Measurements from ENCODE around the gene CBFA2T3. TPM values are rescaled to one million over a fixed set of nuclear protein-coding genes. Genes with fewer than 3 reads are reported as not detected.

CBFA2T3 gene
- total RNA-seq, 1 donor from 2014 or later, result 2.4 TPM

- H3K9ac ChIP-seq (ENCODE audit: low read length), result no peak overlapping the region
- Mint-ChIP-seq H3K36me3 (ENCODE audit: low read depth, unreplicated experiment) (no peaks in the 10 kb centered on the region), H3K4me1 (ENCODE audit: low read depth, unreplicated experiment) (no peaks in the 10 kb centered on the region), H3K27me3 (ENCODE audit: low read depth, unreplicated experiment) (peaks cover 41% of the 10 kb centered on the region), H3K4me3 (ENCODE audit: unreplicated experiment) (no peak overlapping the region), H3K27ac (ENCODE audit: unreplicated experiment) (no peak overlapping the region), H3K9me3 (ENCODE audit: unreplicated experiment) (no peaks in the 10 kb centered on the region)
- H4K20me1 ChIP-seq (ENCODE audit: insufficient read depth, low read length), result no peaks in the 10 kb centered on the region
- H3K36me3 ChIP-seq (ENCODE audit: insufficient read depth, low read length), result no peaks in the 10 kb centered on the region
- no peak for DNase-seq (ENCODE audit: low read depth)
- no peak for TF ChIP-seq EZH2 (IDR thresholded peaks at IDR 0.05; ENCODE audit: insufficient read depth, low read length)
- H3K27me3 ChIP-seq (ENCODE audit: insufficient read depth, low read length), result peaks cover 4% of the 10 kb centered on the region
- H3K79me2 ChIP-seq (ENCODE audit: insufficient read depth, low read length), result no peaks in the 10 kb centered on the region
- H3K27ac ChIP-seq (ENCODE audit: low read depth, low read length), result no peak overlapping the region
- no peaks in the 10 kb centered on the region for H3K9me3 ChIP-seq (ENCODE audit: insufficient read depth, low read depth, low read length)
- no peak overlapping the region for H2AFZ ChIP-seq (ENCODE audit: low read depth, low read length)
- FAIRE-seq, result no peak
- H3K4me2 ChIP-seq (ENCODE audit: low read length), result no peak overlapping the region
- H3K4me1 ChIP-seq (ENCODE audit: insufficient read depth, low read length), result no peaks in the 10 kb centered on the region
- no peak overlapping the region for H3K4me3 ChIP-seq (ENCODE audit: insufficient read depth, low read depth, low read length)
Measured at GRCh38 chr16:88871730-88872416, 105.1 kb downstream of the CBFA2T3 start.

GRCh38 chr16:88871349-88871702 lies 105.7 kb downstream of the CBFA2T3 start:
- no peak overlapping the region for H3K4me2 ChIP-seq (ENCODE audit: low read length)
- H3K36me3 ChIP-seq (ENCODE audit: insufficient read depth, low read length), result no peaks in the 10 kb centered on the region
- H3K9me3 ChIP-seq (ENCODE audit: insufficient read depth, low read depth, low read length), result no peaks in the 10 kb centered on the region
- peaks cover 4% of the 10 kb centered on the region for H3K27me3 ChIP-seq (ENCODE audit: insufficient read depth, low read length)
- DNase-seq (ENCODE audit: low read depth) (no peak), FAIRE-seq (no peak)
- no peak overlapping the region for H3K27ac Mint-ChIP-seq (ENCODE audit: unreplicated experiment)
- no peaks in the 10 kb centered on the region for H3K4me1 Mint-ChIP-seq (ENCODE audit: low read depth, unreplicated experiment)
- peaks cover 39% of the 10 kb centered on the region for H3K27me3 Mint-ChIP-seq (ENCODE audit: low read depth, unreplicated experiment)
- H2AFZ ChIP-seq (ENCODE audit: low read depth, low read length), result no peak overlapping the region
- no peaks in the 10 kb centered on the region for H3K4me1 ChIP-seq (ENCODE audit: insufficient read depth, low read length)
- no peaks in the 10 kb centered on the region for H3K9me3 Mint-ChIP-seq (ENCODE audit: unreplicated experiment)
- TF ChIP-seq EZH2 (IDR thresholded peaks at IDR 0.05; ENCODE audit: insufficient read depth, low read length), result no peak
- no peak for TF ChIP-seq CTCF (IDR thresholded peaks at IDR 0.05; ENCODE audit: insufficient read depth, low read depth, low read length)
- H3K79me2 ChIP-seq (ENCODE audit: insufficient read depth, low read length), result no peaks in the 10 kb centered on the region
- no peak overlapping the region for H3K4me3 ChIP-seq (ENCODE audit: insufficient read depth, low read depth, low read length)
- no peaks in the 10 kb centered on the region for H3K36me3 Mint-ChIP-seq (ENCODE audit: low read depth, unreplicated experiment)
- H4K20me1 ChIP-seq (ENCODE audit: insufficient read depth, low read length), result no peaks in the 10 kb centered on the region
- no peak overlapping the region for H3K4me3 Mint-ChIP-seq (ENCODE audit: unreplicated experiment)
- H3K27ac ChIP-seq (ENCODE audit: low read depth, low read length), result no peak overlapping the region
- H3K9ac ChIP-seq (ENCODE audit: low read length), result no peak overlapping the region

GRCh38 chr16:88870608-88871348 lies 106.2 kb downstream of the CBFA2T3 start:
- H3K4me3 Mint-ChIP-seq (ENCODE audit: unreplicated experiment), result no peak overlapping the region
- Histone ChIP-seq H3K4me1 (ENCODE audit: insufficient read depth, low read length) (no peaks in the 10 kb centered on the region), H3K9me3 (ENCODE audit: insufficient read depth, low read depth, low read length) (no peaks in the 10 kb centered on the region), H3K4me2 (ENCODE audit: low read length) (no peak overlapping the region), H2AFZ (ENCODE audit: low read depth, low read length) (no peak overlapping the region), H3K36me3 (ENCODE audit: insufficient read depth, low read length) (no peaks in the 10 kb centered on the region), H3K27me3 (ENCODE audit: insufficient read depth, low read length) (peaks cover 4% of the 10 kb centered on the region), H3K79me2 (ENCODE audit: insufficient read depth, low read length) (no peaks in the 10 kb centered on the region), H3K9ac (ENCODE audit: low read length) (no peak overlapping the region), H3K4me3 (ENCODE audit: insufficient read depth, low read depth, low read length) (no peak overlapping the region), H3K27ac (ENCODE audit: low read depth, low read length) (no peak overlapping the region), H4K20me1 (ENCODE audit: insufficient read depth, low read length) (no peaks in the 10 kb centered on the region)
- H3K36me3 Mint-ChIP-seq (ENCODE audit: low read depth, unreplicated experiment), result no peaks in the 10 kb centered on the region
- TF ChIP-seq CTCF (IDR thresholded peaks at IDR 0.05; ENCODE audit: insufficient read depth, low read depth, low read length), result no peak
- TF ChIP-seq EZH2 (IDR thresholded peaks at IDR 0.05; ENCODE audit: insufficient read depth, low read length), result peak; percentile 34
- no peak for DNase-seq (ENCODE audit: low read depth)
- no peaks in the 10 kb centered on the region for H3K4me1 Mint-ChIP-seq (ENCODE audit: low read depth, unreplicated experiment)
- H3K27ac Mint-ChIP-seq (ENCODE audit: unreplicated experiment), result no peak overlapping the region
- no peaks in the 10 kb centered on the region for H3K9me3 Mint-ChIP-seq (ENCODE audit: unreplicated experiment)
- no peak for FAIRE-seq
- peaks cover 38% of the 10 kb centered on the region for H3K27me3 Mint-ChIP-seq (ENCODE audit: low read depth, unreplicated experiment)

Measured in astrocyte (in vitro differentiated cells and primary cell).